Measurements from ENCODE around the gene HOXC6.
A peak's percentile ranks its signal among the peaks of the same experiment; 100 is the strongest.

Gene HOXC6

DNA sequence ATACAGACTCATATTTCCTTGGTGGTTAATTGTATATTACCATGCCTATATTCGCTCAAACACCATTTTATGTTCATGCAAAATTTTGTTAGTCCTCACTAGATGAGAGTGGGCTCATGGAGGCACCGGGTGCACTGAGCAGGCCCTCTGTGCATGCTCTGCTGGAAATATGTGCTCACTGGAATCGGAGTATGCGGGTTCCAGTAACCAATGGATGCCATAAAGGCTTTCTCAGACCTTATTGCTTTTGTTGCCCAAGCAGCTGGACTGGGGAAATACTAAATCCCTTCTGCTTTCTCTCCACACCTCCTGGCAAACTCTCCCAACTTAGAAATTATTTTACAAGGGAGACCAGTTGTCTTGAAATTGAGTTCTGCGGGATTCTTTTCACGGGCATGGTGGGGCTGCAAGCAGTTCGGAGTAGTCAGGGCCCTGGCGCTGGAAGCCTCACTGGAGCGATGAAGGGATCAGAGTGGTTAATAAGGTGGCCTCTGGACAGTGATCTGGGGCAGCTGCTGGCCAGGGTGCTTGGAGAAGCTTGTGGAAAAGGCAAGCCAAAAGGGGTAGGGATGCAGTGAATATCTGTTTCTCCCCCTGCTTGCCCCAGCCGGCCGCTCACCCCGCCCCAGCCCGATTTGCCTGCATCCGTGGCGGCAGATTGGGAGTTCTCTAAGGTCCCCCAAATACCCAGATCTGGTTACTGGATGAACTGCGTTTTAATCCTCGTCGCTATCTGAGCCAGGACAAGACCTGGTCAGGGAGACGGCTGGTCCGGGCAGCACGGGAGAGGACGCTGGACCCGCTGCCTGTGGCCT is 7.4 kb upstream of the HOXC6 start:
- no peaks in the 10 kb centered on the region for H3K9me3 ChIP-seq
- peak overlapping the region; percentile 80 for H3K4me3 ChIP-seq (ENCODE audit: low read depth, low read length)
- no peaks in the 10 kb centered on the region for H3K27me3 ChIP-seq
- no peaks in the 10 kb centered on the region for H3K36me3 ChIP-seq
- no peak for DNase-seq
- TF ChIP-seq CTCF (IDR thresholded peaks at IDR 0.05; ENCODE audit: low read depth, low read length) = no peak
- peaks cover 35% of the 10 kb centered on the region for H3K4me1 ChIP-seq

GRCh38 chr12:54021432-54022013 is 6.7 kb upstream of the HOXC6 start:
- TF ChIP-seq CTCF (IDR thresholded peaks at IDR 0.05; ENCODE audit: low read depth, low read length) = peak; percentile 63
- Histone ChIP-seq H3K4me3 (ENCODE audit: low read depth, low read length) (peak overlapping the region; percentile 80), H3K36me3 (no peaks in the 10 kb centered on the region), H3K9me3 (no peaks in the 10 kb centered on the region), H3K4me1 (peaks cover 37% of the 10 kb centered on the region), H3K27me3 (no peaks in the 10 kb centered on the region)
- peak; percentile 76 for DNase-seq

DNA sequence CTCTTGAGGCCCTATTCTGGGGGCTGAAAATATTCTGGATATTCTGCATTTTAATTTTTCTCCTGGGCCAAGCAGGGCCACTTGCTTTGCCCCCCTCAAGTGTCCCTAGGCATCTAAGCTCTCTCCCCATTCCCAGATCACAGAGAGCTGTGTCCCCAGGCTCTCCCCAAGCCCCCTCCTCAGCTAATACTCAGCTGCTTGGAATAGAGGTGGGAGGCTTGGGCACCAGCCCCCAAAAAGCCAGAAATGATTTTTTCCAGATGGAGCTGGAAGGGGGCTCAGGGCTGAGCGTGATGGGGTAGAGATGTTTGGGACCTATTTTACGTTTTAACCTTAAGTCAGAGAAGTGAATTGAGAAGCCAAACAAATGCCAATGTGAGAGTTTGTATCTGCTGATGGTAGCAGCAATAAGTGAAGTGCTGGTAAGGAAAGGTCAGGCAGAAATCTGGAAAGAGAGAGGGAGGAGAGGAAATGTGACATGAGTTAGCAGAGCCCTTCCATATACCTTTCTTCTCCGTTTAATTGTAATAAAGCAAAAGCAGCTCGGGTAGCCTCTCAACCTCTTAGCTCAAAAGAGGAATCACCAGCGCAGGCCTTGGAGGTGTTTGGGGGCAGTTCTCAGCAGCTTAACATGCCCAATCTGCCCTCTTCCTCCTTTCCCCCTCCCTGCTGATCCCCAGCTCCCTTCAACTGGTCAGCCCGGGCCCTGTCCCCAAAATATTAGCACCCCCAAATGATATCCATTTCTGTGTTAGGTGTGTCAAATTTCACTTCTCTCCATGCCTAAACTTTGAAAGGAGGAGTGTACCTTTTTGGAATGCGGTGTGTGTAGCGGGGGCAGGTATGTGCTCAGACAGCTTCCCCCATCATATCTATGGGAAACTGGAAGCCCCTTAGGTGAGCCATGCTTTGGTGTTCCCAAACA is 5.0 kb upstream of the HOXC6 start:
- Histone ChIP-seq H3K36me3 (no peaks in the 10 kb centered on the region), H3K4me3 (ENCODE audit: low read depth, low read length) (no peak overlapping the region; the same call in 1 of the 2 replicates), H3K4me1 (peaks cover 41% of the 10 kb centered on the region), H3K27me3 (no peaks in the 10 kb centered on the region), H3K9me3 (no peaks in the 10 kb centered on the region)
- no peak for DNase-seq
- TF ChIP-seq CTCF (IDR thresholded peaks at IDR 0.05; ENCODE audit: low read depth, low read length) = no peak

DNA sequence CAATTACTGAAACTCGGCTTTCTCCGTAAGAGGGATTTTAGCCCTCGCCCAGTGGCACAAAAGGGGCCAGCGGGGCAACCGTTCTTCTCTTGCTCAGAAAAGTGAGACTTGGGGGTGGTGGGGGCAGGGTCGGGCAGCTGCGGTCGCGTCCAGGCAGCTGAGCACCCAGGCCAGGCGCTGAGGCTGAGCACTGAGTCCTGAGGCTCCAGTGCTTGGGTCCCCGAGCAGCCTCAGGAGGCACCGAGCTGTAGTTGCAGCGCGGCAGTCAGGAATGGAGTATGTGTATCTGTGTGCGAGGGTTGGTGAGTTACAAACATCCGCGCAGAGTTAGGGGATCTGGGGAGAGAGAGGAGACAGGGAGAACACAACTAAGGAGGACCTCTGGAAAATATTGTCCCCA is 4.1 kb upstream of the HOXC6 start:
- Histone ChIP-seq H3K36me3 (no peaks in the 10 kb centered on the region), H3K4me3 (ENCODE audit: low read depth, low read length) (peak overlapping the region; percentile 38), H3K27me3 (no peaks in the 10 kb centered on the region), H3K4me1 (peaks cover 41% of the 10 kb centered on the region), H3K9me3 (no peaks in the 10 kb centered on the region)
- TF ChIP-seq CTCF (IDR thresholded peaks at IDR 0.05; ENCODE audit: low read depth, low read length) = 0 out of 2 replicates have a peak, but pooled peaks have one; percentile 8
- peak; percentile 56 for DNase-seq

DNA sequence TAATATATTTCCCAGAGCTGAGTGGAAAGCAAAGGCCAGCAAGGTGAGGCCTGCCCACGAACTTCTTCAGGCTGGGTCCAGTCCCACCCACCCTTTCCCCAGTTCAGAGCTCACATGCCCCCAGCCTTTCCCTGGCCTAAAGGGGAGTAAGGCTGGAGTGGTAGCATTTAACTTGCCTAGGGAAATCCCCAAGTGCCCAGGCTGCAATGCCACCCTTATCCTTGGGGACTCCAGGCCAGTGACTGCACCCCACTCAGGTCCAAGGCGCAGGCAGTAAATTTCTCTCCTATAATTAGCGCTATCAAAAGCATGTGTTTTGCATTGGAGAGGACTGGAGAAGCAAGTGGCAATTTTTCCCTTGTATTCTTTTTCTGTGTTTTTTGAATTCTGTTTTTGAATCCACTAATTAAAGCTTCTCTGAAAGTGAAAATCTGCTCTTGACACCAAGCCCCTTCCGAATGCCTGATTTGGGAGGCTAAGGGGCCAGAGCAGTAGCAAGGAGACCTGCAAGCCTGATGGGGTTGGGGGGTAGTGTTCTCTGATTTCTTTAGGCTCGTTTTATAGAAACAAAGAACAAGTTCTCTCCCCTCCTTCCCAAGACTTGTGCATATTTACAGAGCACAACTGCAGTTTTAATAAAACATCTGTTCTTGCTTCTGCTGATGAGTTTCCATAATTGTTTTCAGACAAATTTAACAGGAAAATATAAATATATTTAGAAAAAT is 3.5 kb upstream of the HOXC6 start:
- no peak for DNase-seq
- H3K36me3 ChIP-seq = no peaks in the 10 kb centered on the region
- H3K4me3 ChIP-seq (ENCODE audit: low read depth, low read length) = peak overlapping the region; percentile 38; the same call in 1 of the 2 replicates
- peaks cover 41% of the 10 kb centered on the region for H3K4me1 ChIP-seq
- no peaks in the 10 kb centered on the region for H3K27me3 ChIP-seq
- no peak for TF ChIP-seq CTCF (IDR thresholded peaks at IDR 0.05; ENCODE audit: low read depth, low read length)
- H3K9me3 ChIP-seq = no peaks in the 10 kb centered on the region
